ENCODE measurements around the gene DCST1. TPM values are rescaled to one million over a fixed set of nuclear protein-coding genes. Genes with fewer than 3 reads are reported as not detected.

Gene DCST1
- total and polyA plus RNA-seq, 12 donors = not detected

- H3K27me3 ChIP-seq = no peaks in the 10 kb centered on the region
- 71 to 73% (median 73%) methylated on average over 14 to 16 of the region's 16 CpGs for WGBS, 4 donors
- no peaks in the 10 kb centered on the region for H3K9me3 ChIP-seq (replicated peaks in 1 of 3)
- no peaks in the 10 kb centered on the region for H3K36me3 ChIP-seq (replicated peaks in 1 of 2)
- no peak overlapping the region for H3K27ac ChIP-seq
- H3K4me3 ChIP-seq = no peak overlapping the region
- DNase-seq = peak in 2 of 7 donors; percentile 25 to 41
- H3K4me1 ChIP-seq (replicated peaks in 1 of 2) = peaks cover 16 to 20% of the 10 kb centered on the region in 2 donors
- no peak for TF ChIP-seq POLR2A (IDR thresholded peaks at IDR 0.05)
- TF ChIP-seq CTCF (IDR thresholded peaks at IDR 0.05) = peak in 1 of 6 experiments; percentile 14
- intact Hi-C loops (cut with DNase I) = loop anchor here in 1 of 2 donors (5.0 kb wide), 1 partner anchor 36 kb away; the partner anchor contains the start of gene PYGO2
Observed at GRCh38 chr1:154998201-154998780, 35.3 kb upstream of the DCST1 start.

GRCh38 chr1:154998818-154999570 lies 34.6 kb upstream of the DCST1 start:
- peak overlapping the region in 1 of 4 donors; percentile 73 for H3K4me3 ChIP-seq
- intact Hi-C loops (cut with DNase I) = loop anchor here in 1 of 2 donors (5.0 kb wide), 1 partner anchor 37 kb away; the partner anchor contains the start of gene PYGO2
- WGBS, 4 donors = 13 to 25% (median 13%) methylated on average over 22 to 40 of the region's 40 CpGs
- H3K36me3 ChIP-seq (replicated peaks in 1 of 2) = no peaks in the 10 kb centered on the region
- H3K4me1 ChIP-seq (replicated peaks in 1 of 2) = peaks cover 16 to 20% of the 10 kb centered on the region in 2 donors
- DNase-seq = peak; percentile 69 to 83 (median 72)
- H3K27me3 ChIP-seq = no peaks in the 10 kb centered on the region
- no peaks in the 10 kb centered on the region for H3K9me3 ChIP-seq (replicated peaks in 1 of 3)
- TF ChIP-seq POLR2A (IDR thresholded peaks at IDR 0.05) = no peak
- peak; percentile 69 to 84 (median 74) for TF ChIP-seq CTCF (IDR thresholded peaks at IDR 0.05)
- H3K27ac ChIP-seq = peak overlapping the region in 3 of 5 donors; percentile 44 to 99 (median 87)

GRCh38 chr1:154999571-155000410 lies 33.8 kb upstream of the DCST1 start:
- TF ChIP-seq POLR2A (IDR thresholded peaks at IDR 0.05) = no peak
- peak in 1 of 6 experiments; percentile 2 for TF ChIP-seq CTCF (IDR thresholded peaks at IDR 0.05)
- Histone ChIP-seq H3K36me3 (replicated peaks in 1 of 2) (no peaks in the 10 kb centered on the region), H3K4me1 (replicated peaks in 1 of 2) (peaks cover 22 to 26% of the 10 kb centered on the region in 2 donors), H3K27ac (peak overlapping the region; percentile 55 to 99 (median 94)), H3K9me3 (replicated peaks in 1 of 3) (no peaks in the 10 kb centered on the region), H3K4me3 (peak overlapping the region in 2 of 4 donors; percentile 64 to 73), H3K27me3 (no peaks in the 10 kb centered on the region)
- 5 to 8% (median 5%) methylated on average over 20 to 50 of the region's 50 CpGs for WGBS, 4 donors
- intact Hi-C loops (cut with DNase I) = loop anchor here (5.0 kb wide), 2 partner anchors 32 to 37 kb away; partner anchors contain the start of gene PYGO2 (in 1 of the 2)
- peak in 2 of 7 donors; percentile 35 to 49 for DNase-seq
